ENCODE measurements around the gene NRXN3. TPM values are rescaled to one million over a fixed set of nuclear protein-coding genes. Genes with fewer than 3 reads are reported as not detected.

Gene NRXN3
- total RNA-seq, 1 donor, result under 0.01 TPM

- Histone ChIP-seq H3K9me3 (ENCODE audit: low read depth, low read length) (no peaks in the 10 kb centered on the region), H3K4me3 (ENCODE audit: low read length) (no peak overlapping the region), H3K4me1 (ENCODE audit: insufficient read depth, low read length) (no peaks in the 10 kb centered on the region), H3K27me3 (ENCODE audit: insufficient read depth, low read length) (no peaks in the 10 kb centered on the region)
Observed at GRCh38 chr14:78154827-78155226, 15.3 kb upstream of the NRXN3 start.

GRCh38 chr14:78156196-78156595, 14.0 kb upstream of the NRXN3 start:
- Histone ChIP-seq H3K4me1 (ENCODE audit: insufficient read depth, low read length) (no peaks in the 10 kb centered on the region), H3K9me3 (ENCODE audit: low read depth, low read length) (no peaks in the 10 kb centered on the region), H3K27me3 (ENCODE audit: insufficient read depth, low read length) (no peaks in the 10 kb centered on the region), H3K4me3 (ENCODE audit: low read length) (no peak overlapping the region)

GRCh38 chr14:78157494-78158437, 12.4 kb upstream of the NRXN3 start:
- H3K4me1 ChIP-seq (ENCODE audit: insufficient read depth, low read length), result no peaks in the 10 kb centered on the region
- no peaks in the 10 kb centered on the region for H3K9me3 ChIP-seq (ENCODE audit: low read depth, low read length)
- no peak overlapping the region for H3K4me3 ChIP-seq (ENCODE audit: low read length)
- no peaks in the 10 kb centered on the region for H3K27me3 ChIP-seq (ENCODE audit: insufficient read depth, low read length)

- no peaks in the 10 kb centered on the region for H3K4me1 ChIP-seq (ENCODE audit: insufficient read depth, low read length)
- H3K27me3 ChIP-seq (ENCODE audit: insufficient read depth, low read length), result no peaks in the 10 kb centered on the region
- no peak overlapping the region for H3K4me3 ChIP-seq (ENCODE audit: low read length)
Observed at GRCh38 chr14:78162202-78162601, 8.0 kb upstream of the NRXN3 start.

GRCh38 chr14:78164226-78164853, 5.8 kb upstream of the NRXN3 start:
- Histone ChIP-seq H3K9me3 (ENCODE audit: low read depth, low read length) (no peaks in the 10 kb centered on the region), H3K4me1 (ENCODE audit: insufficient read depth, low read length) (no peaks in the 10 kb centered on the region), H3K27me3 (ENCODE audit: insufficient read depth, low read length) (no peaks in the 10 kb centered on the region)

More at GRCh38 chr14:78162202-78162601, 8.0 kb upstream of the NRXN3 start:
- H3K9me3 ChIP-seq (ENCODE audit: low read depth, low read length), result no peaks in the 10 kb centered on the region

GRCh38 chr14:78172428-78172827, 2.3 kb downstream of the NRXN3 start:
- Histone ChIP-seq H3K4me1 (ENCODE audit: insufficient read depth, low read length) (no peaks in the 10 kb centered on the region), H3K27me3 (ENCODE audit: insufficient read depth, low read length) (no peaks in the 10 kb centered on the region), H3K4me3 (ENCODE audit: low read length) (no peak overlapping the region), H3K9me3 (ENCODE audit: low read depth, low read length) (no peaks in the 10 kb centered on the region)

More at GRCh38 chr14:78164226-78164853, 5.8 kb upstream of the NRXN3 start:
- H3K4me3 ChIP-seq (ENCODE audit: low read length), result no peak overlapping the region

- H3K9me3 ChIP-seq (ENCODE audit: low read depth, low read length), result no peaks in the 10 kb centered on the region
- H3K27me3 ChIP-seq (ENCODE audit: insufficient read depth, low read length), result no peaks in the 10 kb centered on the region
- no peaks in the 10 kb centered on the region for H3K4me1 ChIP-seq (ENCODE audit: insufficient read depth, low read length)
- no peak overlapping the region for H3K4me3 ChIP-seq (ENCODE audit: low read length)
Observed at GRCh38 chr14:78173346-78174035, 3.3 kb downstream of the NRXN3 start.

- H3K27me3 ChIP-seq (ENCODE audit: insufficient read depth, low read length), result no peaks in the 10 kb centered on the region
- H3K4me3 ChIP-seq (ENCODE audit: low read length), result no peak overlapping the region
- no peaks in the 10 kb centered on the region for H3K4me1 ChIP-seq (ENCODE audit: insufficient read depth, low read length)
- H3K9me3 ChIP-seq (ENCODE audit: low read depth, low read length), result no peaks in the 10 kb centered on the region
Observed at GRCh38 chr14:78175412-78175811, 5.2 kb downstream of the NRXN3 start.

GRCh38 chr14:78178071-78178470, 7.9 kb downstream of the NRXN3 start:
- H3K4me1 ChIP-seq (ENCODE audit: insufficient read depth, low read length), result no peaks in the 10 kb centered on the region
- no peak overlapping the region for H3K4me3 ChIP-seq (ENCODE audit: low read length)
- H3K27me3 ChIP-seq (ENCODE audit: insufficient read depth, low read length), result no peaks in the 10 kb centered on the region
- no peaks in the 10 kb centered on the region for H3K9me3 ChIP-seq (ENCODE audit: low read depth, low read length)

GRCh38 chr14:78178971-78179370, 8.8 kb downstream of the NRXN3 start:
- H3K4me1 ChIP-seq (ENCODE audit: insufficient read depth, low read length), result no peaks in the 10 kb centered on the region
- no peaks in the 10 kb centered on the region for H3K9me3 ChIP-seq (ENCODE audit: low read depth, low read length)
- no peaks in the 10 kb centered on the region for H3K27me3 ChIP-seq (ENCODE audit: insufficient read depth, low read length)

GRCh38 chr14:78181270-78181669, 11.1 kb downstream of the NRXN3 start:
- no peaks in the 10 kb centered on the region for H3K9me3 ChIP-seq (ENCODE audit: low read depth, low read length)

More at GRCh38 chr14:78178971-78179370, 8.8 kb downstream of the NRXN3 start:
- H3K4me3 ChIP-seq (ENCODE audit: low read length), result no peak overlapping the region

GRCh38 chr14:78182722-78183121, 12.5 kb downstream of the NRXN3 start:
- H3K4me3 ChIP-seq (ENCODE audit: low read length), result no peak overlapping the region

More at GRCh38 chr14:78181270-78181669, 11.1 kb downstream of the NRXN3 start:
- Histone ChIP-seq H3K27me3 (ENCODE audit: insufficient read depth, low read length) (no peaks in the 10 kb centered on the region), H3K4me3 (ENCODE audit: low read length) (no peak overlapping the region), H3K4me1 (ENCODE audit: insufficient read depth, low read length) (no peaks in the 10 kb centered on the region)

GRCh38 chr14:78184157-78184556, 14.0 kb downstream of the NRXN3 start:
- Histone ChIP-seq H3K27me3 (ENCODE audit: insufficient read depth, low read length) (no peaks in the 10 kb centered on the region), H3K4me1 (ENCODE audit: insufficient read depth, low read length) (no peaks in the 10 kb centered on the region), H3K9me3 (ENCODE audit: low read depth, low read length) (no peaks in the 10 kb centered on the region), H3K4me3 (ENCODE audit: low read length) (no peak overlapping the region)

More at GRCh38 chr14:78182722-78183121, 12.5 kb downstream of the NRXN3 start:
- H3K4me1 ChIP-seq (ENCODE audit: insufficient read depth, low read length), result no peaks in the 10 kb centered on the region
- H3K9me3 ChIP-seq (ENCODE audit: low read depth, low read length), result no peaks in the 10 kb centered on the region
- no peaks in the 10 kb centered on the region for H3K27me3 ChIP-seq (ENCODE audit: insufficient read depth, low read length)

- no peak overlapping the region for H3K4me3 ChIP-seq (ENCODE audit: low read length)
Observed at GRCh38 chr14:78186277-78186676, 16.1 kb downstream of the NRXN3 start.

GRCh38 chr14:78188882-78189281, 18.7 kb downstream of the NRXN3 start:
- Histone ChIP-seq H3K4me1 (ENCODE audit: insufficient read depth, low read length) (no peaks in the 10 kb centered on the region), H3K4me3 (ENCODE audit: low read length) (no peak overlapping the region)

More at GRCh38 chr14:78186277-78186676, 16.1 kb downstream of the NRXN3 start:
- Histone ChIP-seq H3K4me1 (ENCODE audit: insufficient read depth, low read length) (no peaks in the 10 kb centered on the region), H3K9me3 (ENCODE audit: low read depth, low read length) (no peaks in the 10 kb centered on the region), H3K27me3 (ENCODE audit: insufficient read depth, low read length) (no peaks in the 10 kb centered on the region)

More at GRCh38 chr14:78188882-78189281, 18.7 kb downstream of the NRXN3 start:
- H3K9me3 ChIP-seq (ENCODE audit: low read depth, low read length), result no peaks in the 10 kb centered on the region
- H3K27me3 ChIP-seq (ENCODE audit: insufficient read depth, low read length), result no peaks in the 10 kb centered on the region
